ENCODE data around the gene AP4M1. TPM values are rescaled to one million over a fixed set of nuclear protein-coding genes. Genes with fewer than 3 reads are reported as not detected.

The AP4M1 gene
- total RNA-seq, 2 experiments from 2014 or later, result 25.0 to 33.8 TPM

- Histone ChIP-seq H3K4me2 (ENCODE audit: low read length) (peak overlapping the region; percentile 69), H3K4me3 (ENCODE audit: low read depth, low read length, poor library complexity, severe bottlenecking) (peak overlapping the region; percentile 43), H3K4me1 (ENCODE audit: insufficient read depth, low read length, poor library complexity, severe bottlenecking) (peaks cover 60% of the 10 kb centered on the region), H3K36me3 (ENCODE audit: insufficient read depth, low read length) (peaks cover 61% of the 10 kb centered on the region), H4K20me1 (ENCODE audit: insufficient read depth, low read length) (peaks cover 7% of the 10 kb centered on the region; the same call in 1 of the 2 replicates), H3K9me2 (ENCODE audit: insufficient read depth, low read length) (no peaks in the 10 kb centered on the region), H3K9me3 (ENCODE audit: low read length) (no peaks in the 10 kb centered on the region), H3K79me2 (ENCODE audit: insufficient read depth, low read depth, low read length) (peaks cover 42% of the 10 kb centered on the region), H3K27ac (ENCODE audit: low read depth, low read length, poor library complexity, severe bottlenecking) (peak overlapping the region; percentile 61), H2AFZ (ENCODE audit: low read length) (no peak overlapping the region)
- POLR2A ChIA-PET, result no interaction called here
- no TSS peak for BruUV-seq (replicated peaks)
- intact Hi-C loops (cut with micrococcal nuclease; ENCODE audit: unreplicated experiment), result no loop called here
- CTCF ChIA-PET (ENCODE audit: unreplicated experiment), result no interaction called here
- DNase-seq (ENCODE audit: low spot score), result peak; percentile 51
- no peak for TF ChIP-seq EZH2phosphoT487 (IDR thresholded peaks at IDR 0.05; ENCODE audit: borderline replicate concordance, low read depth, low read length)
- peak; percentile 35; the same call in 1 of the 2 replicates for TF ChIP-seq CTCF (conservative IDR thresholded peaks at IDR 0.05; ENCODE audit: low read length)
These were observed 51.0 kb downstream of the AP4M1 start for GRCh38 chr7:100152404-100152803.

- intact Hi-C loops (cut with micrococcal nuclease; ENCODE audit: unreplicated experiment), result no loop called here
- Histone ChIP-seq H3K9me3 (ENCODE audit: low read length) (no peaks in the 10 kb centered on the region), H2AFZ (ENCODE audit: low read length) (no peak overlapping the region), H3K4me3 (ENCODE audit: low read depth, low read length, poor library complexity, severe bottlenecking) (no peak overlapping the region), H3K9me2 (ENCODE audit: insufficient read depth, low read length) (no peaks in the 10 kb centered on the region), H3K4me2 (ENCODE audit: low read length) (peak overlapping the region; percentile 69), H3K27ac (ENCODE audit: low read depth, low read length, poor library complexity, severe bottlenecking) (peak overlapping the region; percentile 61), H3K4me1 (ENCODE audit: insufficient read depth, low read length, poor library complexity, severe bottlenecking) (peaks cover 59% of the 10 kb centered on the region), H3K79me2 (ENCODE audit: insufficient read depth, low read depth, low read length) (peaks cover 48% of the 10 kb centered on the region), H4K20me1 (ENCODE audit: insufficient read depth, low read length) (peaks cover 10% of the 10 kb centered on the region; the same call in 1 of the 2 replicates), H3K36me3 (ENCODE audit: insufficient read depth, low read length) (peaks cover 63% of the 10 kb centered on the region)
- TSS peak; percentile 50 for BruUV-seq (replicated peaks)
- ChIA-PET CTCF (ENCODE audit: unreplicated experiment) (no interaction called here), POLR2A (no interaction called here)
- DNase-seq (ENCODE audit: low spot score), result no peak
- no peak; the same call in 1 of the 2 replicates for TF ChIP-seq CTCF (conservative IDR thresholded peaks at IDR 0.05; ENCODE audit: low read length)
- TF ChIP-seq EZH2phosphoT487 (IDR thresholded peaks at IDR 0.05; ENCODE audit: borderline replicate concordance, low read depth, low read length), result no peak
These were observed 51.7 kb downstream of the AP4M1 start for GRCh38 chr7:100152937-100153666.

All from OCI-LY7 (cell line).